Measurements from ENCODE around the gene PTPRK.

DNA sequence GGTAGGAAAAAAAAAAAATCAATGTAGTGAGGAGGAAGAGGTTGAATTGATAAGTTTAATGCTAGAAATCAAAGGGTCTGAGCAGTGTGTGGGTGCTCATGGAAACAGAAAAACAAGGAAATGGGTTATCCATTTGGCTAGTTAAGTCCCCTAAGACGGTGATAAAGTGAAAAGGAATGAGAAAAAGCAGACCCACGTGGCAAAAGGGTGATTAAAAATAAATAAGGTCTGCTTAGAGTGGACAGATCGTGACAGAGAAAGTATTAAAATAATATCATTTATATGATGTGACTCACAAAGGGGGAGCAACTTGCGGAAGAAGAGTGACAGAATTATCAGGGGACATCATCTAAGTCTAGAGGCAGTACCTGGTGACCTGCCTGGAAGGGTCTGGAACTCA lies 367.8 kb downstream of the PTPRK start:
- TF ChIP-seq, protein P1, sequence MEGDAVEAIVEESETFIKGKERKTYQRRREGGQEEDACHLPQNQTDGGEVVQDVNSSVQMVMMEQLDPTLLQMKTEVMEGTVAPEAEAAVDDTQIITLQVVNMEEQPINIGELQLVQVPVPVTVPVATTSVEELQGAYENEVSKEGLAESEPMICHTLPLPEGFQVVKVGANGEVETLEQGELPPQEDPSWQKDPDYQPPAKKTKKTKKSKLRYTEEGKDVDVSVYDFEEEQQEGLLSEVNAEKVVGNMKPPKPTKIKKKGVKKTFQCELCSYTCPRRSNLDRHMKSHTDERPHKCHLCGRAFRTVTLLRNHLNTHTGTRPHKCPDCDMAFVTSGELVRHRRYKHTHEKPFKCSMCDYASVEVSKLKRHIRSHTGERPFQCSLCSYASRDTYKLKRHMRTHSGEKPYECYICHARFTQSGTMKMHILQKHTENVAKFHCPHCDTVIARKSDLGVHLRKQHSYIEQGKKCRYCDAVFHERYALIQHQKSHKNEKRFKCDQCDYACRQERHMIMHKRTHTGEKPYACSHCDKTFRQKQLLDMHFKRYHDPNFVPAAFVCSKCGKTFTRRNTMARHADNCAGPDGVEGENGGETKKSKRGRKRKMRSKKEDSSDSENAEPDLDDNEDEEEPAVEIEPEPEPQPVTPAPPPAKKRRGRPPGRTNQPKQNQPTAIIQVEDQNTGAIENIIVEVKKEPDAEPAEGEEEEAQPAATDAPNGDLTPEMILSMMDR (IDR thresholded peaks at IDR 0.05; ENCODE audit: low read depth, low read length), result no peak
- TF ChIP-seq EZH2phosphoT487 (IDR thresholded peaks at IDR 0.05; ENCODE audit: low read depth), result no peak

Data from OCI-LY3 (cell line).